ENCODE results near the gene MSH6. TPM values are rescaled to one million over a fixed set of nuclear protein-coding genes. Genes with fewer than 3 reads are reported as not detected.

The MSH6 gene
- total and polyA plus RNA-seq, 9 of the 15 experiments (the other 6 are each of a cell fraction or from before 2014, with no cell fraction given): 15.3 to 147 (median 80.5) TPM

DNA sequence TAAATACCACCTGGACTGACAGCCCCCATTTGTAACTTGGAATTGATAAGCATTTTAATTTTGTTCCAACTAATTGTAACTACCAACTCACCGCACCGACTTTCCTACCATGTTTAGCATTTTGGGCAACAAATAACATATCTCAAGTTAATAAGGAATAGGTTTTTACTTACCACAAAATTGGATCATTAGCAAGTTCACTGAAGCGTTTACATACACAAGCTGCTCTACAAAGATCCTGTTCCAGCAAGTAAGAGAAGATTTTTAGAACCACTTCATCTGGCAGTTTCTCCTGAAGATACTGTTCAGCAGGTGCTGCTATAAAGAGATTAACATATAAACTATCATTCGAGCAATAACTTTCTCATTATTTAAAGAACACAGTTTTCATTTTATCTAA is 55.7 kb downstream of the MSH6 start:
- BruUV-seq (replicated peaks): no TSS peak
- CTCF ChIA-PET (ENCODE audit: low intra/inter-chr PET ratio): no interaction called here
- Histone ChIP-seq H3K4me3 (no peak overlapping the region), H3K36me3 (ENCODE audit: control insufficient read depth, insufficient read depth, low read length) (peaks cover 54% of the 10 kb centered on the region), H3K9me1 (ENCODE audit: control insufficient read depth, insufficient read depth, low read length) (no peaks in the 10 kb centered on the region), H3K4me2 (ENCODE audit: insufficient read depth, low read length) (no peak overlapping the region), H3K79me2 (ENCODE audit: control insufficient read depth, insufficient read depth, low read length) (peaks cover 19% of the 10 kb centered on the region), H3K9ac (ENCODE audit: insufficient read depth in 1 of 2, low read depth in 2 of 2, low read length in 2 of 2) (no peak overlapping the region), H3K9me3 (replicated peaks; ENCODE audit: control insufficient read depth, insufficient read depth, low read depth, low read length) (no peaks in the 10 kb centered on the region), H4K20me1 (replicated peaks; ENCODE audit: control insufficient read depth, insufficient read depth, low read length) (no peaks in the 10 kb centered on the region), H3K27me3 (ENCODE audit: control insufficient read depth in 2 of 2, insufficient read depth in 2 of 2, low read length in 2 of 2) (no peaks in the 10 kb centered on the region), H3K27ac (ENCODE audit: extremely low read depth, low read depth, low read length) (no peak overlapping the region), H3K4me1 (replicated peaks in 1 of 2; ENCODE audit: control insufficient read depth in 2 of 2, insufficient read depth in 2 of 2, low read length in 2 of 2) (no peaks in the 10 kb centered on the region), H2AFZ (ENCODE audit: low read depth, low read length) (no peak overlapping the region)
- TF ChIP-seq PTTG1 (tag; IDR thresholded peaks at IDR 0.05; ENCODE audit: low read depth) (no peak), MED1 (CRISPR knock-in tag; IDR thresholded peaks at IDR 0.05; ENCODE audit: borderline replicate concordance) (no peak)
- no peak for ATAC-seq
- WGBS (ENCODE audit: insufficient coverage, low coverage, missing lambda C conversion rate): 91% methylated on average over 4 of the region's 4 CpGs
- in situ Hi-C loops (cut with MboI) (no loop called here), intact Hi-C loops (cut with micrococcal nuclease) (no loop called here)
- no peak for DNase-seq (ENCODE audit: extremely low read depth in 1 of 4, low spot score in 3 of 4)
- FAIRE-seq: no peak
- POLR2A ChIA-PET: interaction anchor here (1.0 kb wide), 1 partner anchor 12 kb away, joined by 3 read pairs; no protein-coding TSS in a partner anchor

DNA sequence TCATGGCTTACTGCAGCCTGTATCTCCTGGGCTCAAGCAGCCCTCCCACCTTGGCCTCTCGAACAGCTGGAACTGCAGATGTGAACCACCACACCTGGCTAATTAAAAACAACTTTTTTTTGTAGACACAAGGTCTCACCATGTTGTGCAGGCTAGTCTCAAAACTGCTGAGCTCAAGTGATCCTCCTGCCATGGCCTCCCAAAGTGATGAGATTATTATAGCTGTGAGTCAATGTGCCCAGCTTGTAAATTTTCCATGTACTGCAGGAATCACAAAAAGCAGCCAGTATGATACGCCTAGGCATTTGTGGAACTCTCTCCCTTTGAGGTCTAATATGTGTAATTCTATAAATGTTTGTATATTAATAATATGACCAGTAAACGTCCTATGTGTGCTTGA is 59.9 kb downstream of the MSH6 start:
- peaks cover 16% of the 10 kb centered on the region; the same call in 2 of the 3 replicates for H3K36me3 ChIP-seq (ENCODE audit: control insufficient read depth, insufficient read depth, low read length)
- H4K20me1 ChIP-seq (replicated peaks; ENCODE audit: control insufficient read depth, insufficient read depth, low read length): no peaks in the 10 kb centered on the region
- H3K9ac ChIP-seq (ENCODE audit: insufficient read depth in 1 of 2, low read depth in 2 of 2, low read length in 2 of 2): no peak overlapping the region
- ChIA-PET POLR2A (interaction anchor here (1.5 kb wide), 1 partner anchor 35 kb away, joined by 5 read pairs; no protein-coding TSS in a partner anchor), CTCF (ENCODE audit: low intra/inter-chr PET ratio) (no interaction called here)
- H3K4me3 ChIP-seq: no peak overlapping the region
- H3K9me3 ChIP-seq (replicated peaks; ENCODE audit: control insufficient read depth, insufficient read depth, low read depth, low read length): no peaks in the 10 kb centered on the region
- no peak for ATAC-seq
- peaks cover 54% of the 10 kb centered on the region for H3K79me2 ChIP-seq (ENCODE audit: control insufficient read depth, insufficient read depth, low read length)
- H3K4me1 ChIP-seq (replicated peaks in 1 of 2; ENCODE audit: control insufficient read depth in 2 of 2, insufficient read depth in 2 of 2, low read length in 2 of 2): no peaks in the 10 kb centered on the region
- H3K27ac ChIP-seq (ENCODE audit: extremely low read depth, low read depth, low read length): no peak overlapping the region
- no peak for TF ChIP-seq ZNF589 (CRISPR knock-in tag; IDR thresholded peaks at IDR 0.05; ENCODE audit: low read depth)
- TF ChIP-seq ETS1 (conservative IDR thresholded peaks at IDR 0.05; ENCODE audit: control insufficient read depth, low read depth, low read length): no peak
- no peaks in the 10 kb centered on the region for H3K9me1 ChIP-seq (ENCODE audit: control insufficient read depth, insufficient read depth, low read length)
- H2AFZ ChIP-seq (ENCODE audit: low read depth, low read length): no peak overlapping the region
- no TSS peak for BruUV-seq (replicated peaks)
- FAIRE-seq: no peak
- DNase-seq (ENCODE audit: extremely low read depth in 1 of 4, low spot score in 3 of 4): no peak
- H3K4me2 ChIP-seq (ENCODE audit: insufficient read depth, low read length): no peak overlapping the region
- WGBS (ENCODE audit: insufficient coverage, low coverage, missing lambda C conversion rate): 85% methylated on average over 3 of the region's 3 CpGs
- H3K27me3 ChIP-seq (ENCODE audit: control insufficient read depth in 2 of 2, insufficient read depth in 2 of 2, low read length in 2 of 2): no peaks in the 10 kb centered on the region
- intact Hi-C loops (cut with micrococcal nuclease) (no loop called here), in situ Hi-C loops (cut with MboI) (no loop called here)
